NCI-H1048 (cell line): ENCODE results near the gene DENND5A.
A peak's percentile ranks its signal among the peaks of the same experiment; 100 is the strongest.

Source experiments
- DNase-seq: peaks from one replicate; lab custom pipeline; 2025; lab: John Stamatoyannopoulos, UW

The DENND5A gene

GRCh38 chr11:9265211-9266131 lies at the start of gene DENND5A:
Gene DENND5A (minus strand): TSS chr11:9265350. CDS start chr11:9265069, 281 bp downstream.
- peak; percentile 47 for DNase-seq

- DNase-seq: peak; percentile 99
Measured at GRCh38 chr11:9314291-9315077, 49.3 kb upstream of the DENND5A start, which contains the start of gene TMEM41B. Gene TMEM41B (minus strand): TSS chr11:9314593. CDS start chr11:9314441, 152 bp downstream.

GRCh38 chr11:9313648-9314290 lies 48.6 kb upstream of the DENND5A start:
- DNase-seq: no peak

GRCh38 chr11:9310485-9311090 lies 45.4 kb upstream of the DENND5A start:
- no peak for DNase-seq

GRCh38 chr11:9304178-9304577 lies 39.0 kb upstream of the DENND5A start:
- no peak for DNase-seq

GRCh38 chr11:9302448-9302847 lies 37.3 kb upstream of the DENND5A start:
- no peak for DNase-seq

- DNase-seq: no peak
Measured at GRCh38 chr11:9301720-9302119, 36.6 kb upstream of the DENND5A start.

GRCh38 chr11:9293646-9294045 lies 28.5 kb upstream of the DENND5A start:
- no peak for DNase-seq

GRCh38 chr11:9285850-9286587 lies 20.9 kb upstream of the DENND5A start:
- no peak for DNase-seq

- no peak for DNase-seq
Measured at GRCh38 chr11:9280655-9281301, 15.6 kb upstream of the DENND5A start.

GRCh38 chr11:9277176-9277575 lies 12.0 kb upstream of the DENND5A start:
- DNase-seq: no peak

- DNase-seq: no peak
Measured at GRCh38 chr11:9276571-9276970, 11.4 kb upstream of the DENND5A start.

- no peak for DNase-seq
Measured at GRCh38 chr11:9274499-9275258, 9.5 kb upstream of the DENND5A start.

- no peak for DNase-seq
Measured at GRCh38 chr11:9273376-9274336, 8.5 kb upstream of the DENND5A start.

GRCh38 chr11:9269492-9270013 lies 4.4 kb upstream of the DENND5A start:
- no peak for DNase-seq

GRCh38 chr11:9267680-9268079 lies 2.5 kb upstream of the DENND5A start:
- DNase-seq: no peak

- DNase-seq: no peak
Measured at GRCh38 chr11:9266926-9267325, 1.8 kb upstream of the DENND5A start.

- no peak for DNase-seq
Measured at GRCh38 chr11:9266132-9266736, 1.1 kb upstream of the DENND5A start.
